Neural crest cell (in vitro differentiated cells): Measurements from ENCODE around the gene ARIH1. TPM values are rescaled to one million over a fixed set of nuclear protein-coding genes. Genes with fewer than 3 reads are reported as not detected.

ENCODE experiments used
- DNase-seq: peaks from one replicate; pipeline ENCODE4 v3.0.0; 2021; ENCODE audit warnings: low read depth, mixed read lengths, low spot score
- H3K27ac Mint-ChIP-seq: one replicate; pipeline ENCODE4 v1.8.0; 2021; ENCODE audit warnings: mild to moderate bottlenecking, mixed read lengths; ENCODE audit not compliant: unreplicated experiment
- H3K27me3 Mint-ChIP-seq: 2 replicates; pipeline ENCODE4 v1.8.0; 2021; ENCODE audit warnings: low read depth, mild to moderate bottlenecking, mixed read lengths
- H3K36me3 Mint-ChIP-seq: 2 replicates; pipeline ENCODE4 v1.8.0; 2021; ENCODE audit warnings: low read depth, mild to moderate bottlenecking, mixed read lengths
- H3K4me1 Mint-ChIP-seq: 2 replicates; pipeline ENCODE4 v1.8.0; 2021; ENCODE audit warnings: mixed read lengths
- H3K4me3 Mint-ChIP-seq: one replicate; pipeline ENCODE4 v1.8.0; 2021; ENCODE audit warnings: mild to moderate bottlenecking, mixed read lengths
- H3K9me3 Mint-ChIP-seq: 2 replicates; pipeline ENCODE4 v1.8.0; 2021; ENCODE audit warnings: mixed read lengths
- CTCF ChIP-seq: fragments of 200-600 bp; sonication (generic); conservative IDR thresholded peaks from 2 replicates; pipeline ENCODE4 v1.5.0; 2021; ENCODE audit warnings: antibody characterized with exemption, mild to moderate bottlenecking
- total RNA-seq: library from RNA; stranded (reverse); gene quantifications from 2 replicates; pipeline ENCODE4 v1.2.1, GENCODE V29; 2021

ARIH1 gene
- total RNA-seq, 1 donor from 2014 or later = 146 TPM

- Mint-ChIP-seq H3K4me1 (peaks cover 9% of the 10 kb centered on the region), H3K4me3 (no peak overlapping the region), H3K9me3 (no peaks in the 10 kb centered on the region), H3K36me3 (peaks cover 5% of the 10 kb centered on the region), H3K27me3 (no peaks in the 10 kb centered on the region), H3K27ac (no peak overlapping the region)
- TF ChIP-seq CTCF = no peak
- no peak for DNase-seq
Observed at GRCh38 chr15:72496783-72497182, 22.7 kb downstream of the ARIH1 start.

GRCh38 chr15:72497402-72497801, 23.3 kb downstream of the ARIH1 start:
- peaks cover 9% of the 10 kb centered on the region for H3K4me1 Mint-ChIP-seq
- no peaks in the 10 kb centered on the region for H3K27me3 Mint-ChIP-seq
- peaks cover 5% of the 10 kb centered on the region for H3K36me3 Mint-ChIP-seq
- H3K27ac Mint-ChIP-seq = no peak overlapping the region
- H3K4me3 Mint-ChIP-seq = no peak overlapping the region
- H3K9me3 Mint-ChIP-seq = no peaks in the 10 kb centered on the region
- no peak for TF ChIP-seq CTCF
- DNase-seq = no peak

- Mint-ChIP-seq H3K4me1 (no peaks in the 10 kb centered on the region), H3K9me3 (no peaks in the 10 kb centered on the region), H3K36me3 (peaks cover 5% of the 10 kb centered on the region), H3K4me3 (no peak overlapping the region), H3K27me3 (no peaks in the 10 kb centered on the region), H3K27ac (no peak overlapping the region)
- no peak for TF ChIP-seq CTCF
- no peak for DNase-seq
Observed at GRCh38 chr15:72502220-72502809, 28.2 kb downstream of the ARIH1 start.

- peaks cover 5% of the 10 kb centered on the region for H3K36me3 Mint-ChIP-seq
- H3K9me3 Mint-ChIP-seq = no peaks in the 10 kb centered on the region
- H3K4me1 Mint-ChIP-seq = no peaks in the 10 kb centered on the region
- no peak for TF ChIP-seq CTCF
- H3K4me3 Mint-ChIP-seq = no peak overlapping the region
- H3K27ac Mint-ChIP-seq = no peak overlapping the region
- no peaks in the 10 kb centered on the region for H3K27me3 Mint-ChIP-seq
- no peak for DNase-seq
Observed at GRCh38 chr15:72503147-72503546, 29.0 kb downstream of the ARIH1 start.

- Mint-ChIP-seq H3K27ac (no peak overlapping the region), H3K4me1 (peaks cover 5% of the 10 kb centered on the region), H3K9me3 (no peaks in the 10 kb centered on the region), H3K4me3 (no peak overlapping the region), H3K36me3 (no peaks in the 10 kb centered on the region), H3K27me3 (no peaks in the 10 kb centered on the region)
- no peak for TF ChIP-seq CTCF
- no peak for DNase-seq
Observed at GRCh38 chr15:72507402-72508092, 33.4 kb downstream of the ARIH1 start.
